ENCODE data around the gene CPB1.

- TF ChIP-seq CTCF (IDR thresholded peaks at IDR 0.05) (no peak), EZH2 (IDR thresholded peaks at IDR 0.05; ENCODE audit: borderline replicate concordance, insufficient read depth, low read depth, low read length, poor library complexity, severe bottlenecking) (no peak)
Measured at GRCh38 chr3:148883163-148883562, 55.6 kb downstream of the CPB1 start.
